IMR-90 (cell line): Measurements from ENCODE around the gene MRFAP1L1. TPM values are rescaled to one million over a fixed set of nuclear protein-coding genes. Genes with fewer than 3 reads are reported as not detected.

Experiments
- ATAC-seq: fragments of 200-7000 bp; cut with Tn5 transposase; 2 replicates; pipeline ENCODE4 v1.9.1; 2020; ENCODE audit warnings: low read depth, mild to moderate bottlenecking, moderate library complexity
- BruUV-seq: library from RNA; stranded (reverse); fragments of 400-500 nt; replicated peaks from 2 replicates; lab custom pipeline; 2021; lab: Mats Ljungman, UMichigan
- CTCF ChIA-PET: fragments of 300-600 bp; formaldehyde crosslinking; extraction: SDS; loops from one replicate; lab custom pipeline; 2021; ENCODE audit warnings: antibody characterized with exemption; lab: Yijun Ruan, JAX
- POLR2A ChIA-PET: fragments of 300-600 bp; sonication (Branson Sonifier 250); formaldehyde crosslinking; loops from one replicate; lab custom pipeline; 2022; ENCODE audit warnings: antibody characterized with exemption; ENCODE audit not compliant: unreplicated experiment; lab: Charles Lee
- DNase-seq: peaks from one replicate; pipeline ENCODE4 v3.0.0; 2013
- H2AFZ ChIP-seq: replicated peaks from 2 replicates; pipeline ENCODE3; 2013; ENCODE audit warnings: low read length, mild to moderate bottlenecking; ENCODE audit not compliant: poor library complexity
- H2AK5ac ChIP-seq: 2 replicates; pipeline ENCODE4 v1.6.1; 2013; ENCODE audit warnings: low read depth, low read length, inconsistent platforms
- H2AK9ac ChIP-seq: replicated peaks from 2 replicates; pipeline ENCODE3; 2013; ENCODE audit warnings: mild to moderate bottlenecking, low read depth, low read length, moderate library complexity; ENCODE audit not compliant: poor library complexity
- H2BK120ac ChIP-seq: 2 replicates; pipeline ENCODE4 v1.6.1; 2013; ENCODE audit warnings: low read depth, low read length, inconsistent platforms
- H2BK15ac ChIP-seq: 3 replicates; pipeline ENCODE4 v1.6.1; 2013; ENCODE audit warnings: low read depth, low read length, inconsistent platforms
- H2BK20ac ChIP-seq: 2 replicates; pipeline ENCODE4 v1.6.1; 2013; ENCODE audit warnings: low read depth, mild to moderate bottlenecking, inconsistent platforms, low read length, moderate library complexity
- H2BK5ac ChIP-seq: 2 replicates; pipeline ENCODE4 v1.6.1; 2013; ENCODE audit warnings: mild to moderate bottlenecking, low read depth, low read length, inconsistent platforms; ENCODE audit not compliant: poor library complexity, severe bottlenecking
- H3K14ac ChIP-seq: replicated peaks from 2 replicates; pipeline ENCODE4 v1.6.1; 2013; ENCODE audit warnings: low read depth, low read length, inconsistent platforms
- H3K18ac ChIP-seq: 2 replicates; pipeline ENCODE4 v1.6.1; 2013; ENCODE audit warnings: low read depth, low read length, control low read depth
- H3K23ac ChIP-seq: 2 replicates; pipeline ENCODE4 v1.6.1; 2013; ENCODE audit warnings: low read depth, low read length, inconsistent platforms
- H3K27ac ChIP-seq: 2 replicates; pipeline ENCODE4 v1.5.1; 2013; ENCODE audit warnings: mild to moderate bottlenecking, control low read depth, low read length; ENCODE audit not compliant: insufficient read depth
- H3K27me3 ChIP-seq: 2 replicates; pipeline ENCODE4 v1.6.1; 2013; ENCODE audit warnings: low read length; ENCODE audit not compliant: control insufficient read depth, insufficient read depth
- H3K36me3 ChIP-seq: 2 replicates; pipeline ENCODE4 v1.6.1; 2013; ENCODE audit warnings: low read length, mixed read lengths; ENCODE audit not compliant: control insufficient read depth, insufficient read depth
- H3K4ac ChIP-seq: 2 replicates; pipeline ENCODE4 v1.6.1; 2013; ENCODE audit warnings: low read depth, low read length, inconsistent platforms
- H3K4me1 ChIP-seq: 2 replicates; pipeline ENCODE4 v1.6.1; 2013; ENCODE audit warnings: low read length, mixed read lengths; ENCODE audit not compliant: control insufficient read depth, insufficient read depth
- H3K4me2 ChIP-seq: 2 replicates; pipeline ENCODE4 v1.6.1; 2013; ENCODE audit warnings: low read depth, mild to moderate bottlenecking, control low read depth, low read length, moderate library complexity
- H3K4me3 ChIP-seq: 2 replicates; pipeline ENCODE4 v1.5.1; 2013; ENCODE audit warnings: low read depth, mild to moderate bottlenecking, control low read depth, low read length, moderate library complexity; ENCODE audit not compliant: insufficient read depth
- H3K56ac ChIP-seq: 2 replicates; pipeline ENCODE4 v1.6.1; 2013; ENCODE audit warnings: low read length, inconsistent platforms; ENCODE audit not compliant: insufficient read depth; ENCODE audit errors: extremely low read depth
- H3K79me1 ChIP-seq, 2 experiments: 2 replicates each; pipeline ENCODE4 v1.6.1; 2013; ENCODE audit warnings: low read length in 2 of 2, inconsistent platforms in 1 of 2, low read depth in 1 of 2
- H3K9ac ChIP-seq: 2 replicates; pipeline ENCODE4 v1.6.1; 2013; ENCODE audit warnings: low read depth, low read length, control low read depth
- H3K9me1 ChIP-seq: 2 replicates; pipeline ENCODE4 v1.6.1; 2013; ENCODE audit warnings: low read length, inconsistent platforms; ENCODE audit not compliant: insufficient read depth
- H3K9me3 ChIP-seq: 2 replicates; pipeline ENCODE4 v1.6.1; 2013; ENCODE audit warnings: low read length; ENCODE audit not compliant: control insufficient read depth, insufficient read depth
- H4K20me1 ChIP-seq: 2 replicates; pipeline ENCODE4 v1.6.1; 2013; ENCODE audit warnings: low read length, inconsistent platforms; ENCODE audit not compliant: insufficient read depth
- H4K5ac ChIP-seq: 2 replicates; pipeline ENCODE4 v1.6.1; 2013; ENCODE audit warnings: mild to moderate bottlenecking, low read depth, low read length, control low read depth
- H4K8ac ChIP-seq, 2 experiments: 2 replicates each; pipeline ENCODE4 v1.6.1; 2013; ENCODE audit warnings: low read depth in 2 of 2, low read length in 2 of 2, control low read depth in 1 of 2, inconsistent platforms in 1 of 2
- H4K91ac ChIP-seq: 2 replicates; pipeline ENCODE4 v1.6.1; 2013; ENCODE audit warnings: low read depth, low read length, inconsistent platforms; ENCODE audit not compliant: insufficient read depth
- BHLHE40 ChIP-seq: fragments of 150-350 bp; IDR thresholded peaks from 2 replicates; pipeline ENCODE4 v1.6.1; 2016; ENCODE audit warnings: mild to moderate bottlenecking, low read depth, low read length
- CEBPB ChIP-seq: IDR thresholded peaks from 2 replicates; pipeline ENCODE4 v1.6.1; 2012; ENCODE audit warnings: low read depth, low read length, improper control_type of control experiment
- CHD1 ChIP-seq: IDR thresholded peaks from 2 replicates; pipeline ENCODE4 v1.6.1; 2012; ENCODE audit warnings: low read depth, low read length, improper control_type of control experiment
- FOS ChIP-seq: fragments of 150-350 bp; IDR thresholded peaks from 2 replicates; pipeline ENCODE4 v1.6.1; 2016; ENCODE audit warnings: low read depth, low read length
- MAFK ChIP-seq: IDR thresholded peaks from 2 replicates; pipeline ENCODE4 v1.6.1; 2012; ENCODE audit warnings: low read depth, low read length, improper control_type of control experiment
- MAZ ChIP-seq: IDR thresholded peaks from 2 replicates; pipeline ENCODE4 v1.6.1; 2012; ENCODE audit warnings: low read depth, mild to moderate bottlenecking, low read length, improper control_type of control experiment, moderate library complexity, borderline replicate concordance
- MXI1 ChIP-seq: IDR thresholded peaks from 2 replicates; pipeline ENCODE4 v1.6.1; 2012; ENCODE audit warnings: low read depth, mild to moderate bottlenecking, low read length, moderate library complexity, borderline replicate concordance
- NFE2L2 ChIP-seq: fragments of 150-350 bp; IDR thresholded peaks from 2 replicates; pipeline ENCODE4 v1.6.1; 2016; ENCODE audit warnings: low read depth, mild to moderate bottlenecking, low read length
- POLR2A ChIP-seq: IDR thresholded peaks from 2 replicates; pipeline ENCODE4 v1.6.1; 2012; ENCODE audit warnings: mild to moderate bottlenecking, low read depth, low read length
- RAD21 ChIP-seq: IDR thresholded peaks from 2 replicates; pipeline ENCODE4 v1.6.1; 2012; ENCODE audit warnings: low read length, improper control_type of control experiment
- RCOR1 ChIP-seq: IDR thresholded peaks from 2 replicates; pipeline ENCODE4 v1.6.1; 2012; ENCODE audit warnings: mild to moderate bottlenecking, low read length, improper control_type of control experiment; ENCODE audit not compliant: insufficient replicate concordance
- RFX5 ChIP-seq: IDR thresholded peaks from 2 replicates; pipeline ENCODE4 v1.8.0; 2012; ENCODE audit warnings: low read depth, mild to moderate bottlenecking, low read length, moderate library complexity
- SMC3 ChIP-seq: fragments of 150-350 bp; IDR thresholded peaks from 2 replicates; pipeline ENCODE4 v1.6.1; 2016; ENCODE audit warnings: low read depth, mild to moderate bottlenecking, antibody characterized with exemption, low read length, moderate library complexity
- WGBS, 2 experiments: methylation state at CpG; one replicate each; pipeline versions ENCODE4 v1.1.5 to v1.1.7; 2013; ENCODE audit warnings: missing lambda C conversion rate in 2 of 2; ENCODE audit not compliant: insufficient read length in 1 of 2; ENCODE audit errors: extremely low coverage in 2 of 2; 5-methylcytosine and 5-hydroxymethylcytosine counted together
- dilution Hi-C: fragments of 300-500 bp; cut with HindIII; formaldehyde crosslinking; loops from one replicate; pipeline ENCODE4 v1.14.3; 2018; ENCODE audit warnings: low sequenced_read_pairs; ENCODE audit not compliant: unreplicated experiment
- in situ Hi-C: fragments of 300-500 bp; cut with MboI; formaldehyde crosslinking; loops from 3 replicates; pipeline ENCODE4 v1.14.3; 2019; ENCODE audit warnings: low sequenced_read_pairs, inconsistent platforms, mixed read lengths
- intact Hi-C: fragments of 100-400 bp; cut with micrococcal nuclease; formaldehyde crosslinking; loops from 2 replicates; pipeline ENCODE4 v1.10.0; 2022
- polyA plus RNA-seq, 3 experiments: library from polyadenylated mRNA; depleted of rRNA; stranded (reverse); fragments of >200 nt; gene quantifications; 2 replicates each; pipeline ENCODE4 v1.2.3, GENCODE V29; 2012; ENCODE audit warnings: low replicate concordance in 1 of 3
- total RNA-seq: library from RNA; depleted of rRNA; stranded (reverse); fragments of >200 nt; gene quantifications from 2 replicates; pipeline ENCODE4 v1.2.3, GENCODE V29; 2012
- TF ChIP-seq, protein P1 (sequence below): fragments of 150-350 bp; IDR thresholded peaks from 2 replicates; pipeline ENCODE4 v1.6.1; 2016; ENCODE audit warnings: low read depth, mild to moderate bottlenecking, low read length, moderate library complexity, borderline replicate concordance

Gene MRFAP1L1
- total and polyA plus RNA-seq, 2 of the 4 experiments (the other 2 are of a cell fraction): 31.7 to 47.0 TPM

DNA sequence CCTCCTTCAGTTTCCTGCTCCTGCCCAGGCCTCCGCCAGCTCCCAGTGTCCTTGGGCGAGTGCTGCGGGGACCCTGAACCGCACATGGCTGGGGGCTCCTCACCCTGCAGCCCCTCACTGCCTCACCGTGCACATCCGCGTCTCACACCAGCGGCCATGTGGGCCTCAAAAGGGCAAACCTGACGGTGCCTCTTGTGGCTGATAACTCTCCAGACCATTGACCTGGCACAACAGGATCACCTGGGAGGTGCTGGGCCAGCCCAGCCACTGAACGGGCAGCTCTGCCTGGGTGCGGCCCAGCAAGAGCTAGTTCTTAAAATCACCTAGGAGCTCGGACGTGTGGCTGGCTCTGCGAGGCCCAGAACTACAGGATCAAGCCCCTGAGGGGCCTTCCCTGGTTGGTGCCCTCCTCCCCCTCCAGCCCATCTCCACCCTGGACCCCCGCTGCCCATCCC is 20.1 kb downstream of the MRFAP1L1 start:
- Histone ChIP-seq H3K4me1 (peaks cover 23% of the 10 kb centered on the region), H3K9me1 (peaks cover 16% of the 10 kb centered on the region; the same call in 1 of the 2 replicates), H2BK15ac (peak overlapping the region; percentile 39; the same call in 2 of the 3 replicates), H3K27ac (peak overlapping the region; percentile 85), H3K4me2 (no peak overlapping the region), H3K18ac (peak overlapping the region; percentile 78), H4K91ac (peak overlapping the region; percentile 89), H4K8ac (peak overlapping the region; percentile 41 to 97; a peak in 3 of 4 replicates), H3K79me1 (peaks cover 0 to 10% of the 10 kb centered on the region in 2 experiments; a peak in 1 of 4 replicates), H3K36me3 (no peaks in the 10 kb centered on the region), H2BK20ac (peak overlapping the region; percentile 63; the same call in 1 of the 2 replicates), H2BK120ac (peak overlapping the region; percentile 81), H3K27me3 (no peaks in the 10 kb centered on the region), H4K20me1 (no peaks in the 10 kb centered on the region), H4K5ac (peak overlapping the region; percentile 95), H2AK9ac (peak overlapping the region; percentile 80), H2AK5ac (peak overlapping the region; percentile 81), H2AFZ (peak overlapping the region; percentile 91), H3K4ac (peak overlapping the region; percentile 86), H3K9ac (peak overlapping the region; percentile 44; the same call in 1 of the 2 replicates), H3K14ac (no peak overlapping the region), H3K23ac (no peak overlapping the region), H3K56ac (no peak overlapping the region), H3K9me3 (no peaks in the 10 kb centered on the region), H3K4me3 (no peak overlapping the region), H2BK5ac (peak overlapping the region; percentile 78)
- no TSS peak for BruUV-seq
- CTCF ChIA-PET: interaction anchor here (1.2 kb wide), 1 partner anchor 20 kb away, joined by 3 read pairs; the partner anchor contains the start of gene MRFAP1L1
- POLR2A ChIA-PET: no interaction called here
- TF ChIP-seq CHD1 (no peak), RFX5 (no peak), POLR2A (no peak), NFE2L2 (no peak), MAZ (no peak), RAD21 (no peak), FOS (no peak), BHLHE40 (no peak), RCOR1 (no peak), CEBPB (no peak), MAFK (no peak), MXI1 (no peak), SMC3 (no peak)
- TF ChIP-seq, protein P1, sequence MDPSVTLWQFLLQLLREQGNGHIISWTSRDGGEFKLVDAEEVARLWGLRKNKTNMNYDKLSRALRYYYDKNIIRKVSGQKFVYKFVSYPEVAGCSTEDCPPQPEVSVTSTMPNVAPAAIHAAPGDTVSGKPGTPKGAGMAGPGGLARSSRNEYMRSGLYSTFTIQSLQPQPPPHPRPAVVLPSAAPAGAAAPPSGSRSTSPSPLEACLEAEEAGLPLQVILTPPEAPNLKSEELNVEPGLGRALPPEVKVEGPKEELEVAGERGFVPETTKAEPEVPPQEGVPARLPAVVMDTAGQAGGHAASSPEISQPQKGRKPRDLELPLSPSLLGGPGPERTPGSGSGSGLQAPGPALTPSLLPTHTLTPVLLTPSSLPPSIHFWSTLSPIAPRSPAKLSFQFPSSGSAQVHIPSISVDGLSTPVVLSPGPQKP: no peak
- dilution Hi-C loops (no loop called here), in situ Hi-C loops (no loop called here), intact Hi-C loops (no loop called here)
- DNase-seq (no peak), ATAC-seq (no peak; the same call in 1 of the 2 replicates)
- 80% methylated on average over 1 of the region's 15 CpGs; no CpG with 5 or more reads in 1 of the 2 experiments for WGBS, 2 experiments
